Omental fat pad (tissue), 4 donors: ENCODE results near the gene DAD1. TPM values are rescaled to one million over a fixed set of nuclear protein-coding genes. Genes with fewer than 3 reads are reported as not detected.

Source experiments
- ATAC-seq: fragments of 150-250 bp; one replicate; pipeline ENCODE4 v1.9.1; 2016; ENCODE audit warnings: mild to moderate bottlenecking, moderate library complexity; ENCODE audit not compliant: low FRiP score
- DNase-seq: peaks from one replicate; pipeline ENCODE4 v3.0.0-alpha.2; 2019; ENCODE audit warnings: low spot score
- total RNA-seq, 4 donors: library from RNA; depleted of rRNA; stranded (reverse); fragments of >200 nt; gene quantifications; one replicate each; pipeline ENCODE4 v1.1.0, GENCODE V29; 2016
- TF ChIP-seq, protein P1 (sequence below), 3 donors: fragments of 450-650 bp; IDR thresholded peaks; one replicate each; pipeline ENCODE4 v1.5.1; 2016 to 2017; ENCODE audit warnings: antibody characterized with exemption in 3 of 3, mild to moderate bottlenecking in 3 of 3, moderate library complexity in 2 of 3

Gene DAD1
- total RNA-seq, 4 donors from 2014 or later = 156 to 272 (median 244) TPM

DNA sequence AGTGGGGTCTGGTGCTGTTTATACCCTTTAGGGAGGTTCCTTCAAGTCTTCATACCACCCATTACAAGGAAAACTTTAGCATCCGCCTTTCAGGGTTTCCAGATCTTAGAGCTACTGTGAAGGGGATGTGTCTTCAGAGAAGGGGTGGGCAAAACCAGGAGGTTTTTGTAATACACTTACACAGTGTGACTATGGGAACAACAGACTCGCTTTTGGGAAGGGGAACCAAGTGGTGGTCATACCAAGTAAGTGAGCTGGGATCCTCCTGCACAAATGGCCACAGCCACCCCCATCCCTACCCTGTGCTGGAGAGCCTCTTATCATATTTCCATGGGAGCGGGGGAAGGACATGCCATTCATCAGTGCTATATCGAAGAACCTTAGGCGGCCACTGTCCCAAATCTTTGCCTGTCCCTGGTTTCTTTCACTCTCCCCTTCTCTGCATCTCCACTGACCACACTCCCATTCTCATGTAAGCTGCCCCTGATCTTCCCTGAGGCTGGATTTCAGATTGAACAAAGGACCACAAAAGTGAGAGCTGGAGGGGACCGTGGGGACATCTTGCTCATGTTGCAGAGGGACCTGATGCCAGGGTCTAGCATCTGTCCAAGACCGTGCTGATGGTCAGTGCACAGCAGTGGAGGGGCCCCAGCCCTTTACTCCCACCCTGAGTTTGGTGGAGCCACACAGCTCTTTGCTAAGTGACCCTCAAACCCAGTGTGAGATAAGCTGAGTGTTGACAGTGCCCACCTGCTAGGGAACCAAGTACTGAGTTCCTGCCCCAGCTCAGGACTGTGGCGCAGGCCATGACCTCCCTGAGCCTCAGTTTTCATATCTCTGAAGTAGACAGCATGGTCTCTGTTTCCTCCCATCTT, 51.4 kb downstream of the DAD1 start:
- TF ChIP-seq, protein P1, sequence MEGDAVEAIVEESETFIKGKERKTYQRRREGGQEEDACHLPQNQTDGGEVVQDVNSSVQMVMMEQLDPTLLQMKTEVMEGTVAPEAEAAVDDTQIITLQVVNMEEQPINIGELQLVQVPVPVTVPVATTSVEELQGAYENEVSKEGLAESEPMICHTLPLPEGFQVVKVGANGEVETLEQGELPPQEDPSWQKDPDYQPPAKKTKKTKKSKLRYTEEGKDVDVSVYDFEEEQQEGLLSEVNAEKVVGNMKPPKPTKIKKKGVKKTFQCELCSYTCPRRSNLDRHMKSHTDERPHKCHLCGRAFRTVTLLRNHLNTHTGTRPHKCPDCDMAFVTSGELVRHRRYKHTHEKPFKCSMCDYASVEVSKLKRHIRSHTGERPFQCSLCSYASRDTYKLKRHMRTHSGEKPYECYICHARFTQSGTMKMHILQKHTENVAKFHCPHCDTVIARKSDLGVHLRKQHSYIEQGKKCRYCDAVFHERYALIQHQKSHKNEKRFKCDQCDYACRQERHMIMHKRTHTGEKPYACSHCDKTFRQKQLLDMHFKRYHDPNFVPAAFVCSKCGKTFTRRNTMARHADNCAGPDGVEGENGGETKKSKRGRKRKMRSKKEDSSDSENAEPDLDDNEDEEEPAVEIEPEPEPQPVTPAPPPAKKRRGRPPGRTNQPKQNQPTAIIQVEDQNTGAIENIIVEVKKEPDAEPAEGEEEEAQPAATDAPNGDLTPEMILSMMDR (IDR thresholded peaks at IDR 0.05) = no peak
- ATAC-seq (no peak), DNase-seq (no peak)

DNA sequence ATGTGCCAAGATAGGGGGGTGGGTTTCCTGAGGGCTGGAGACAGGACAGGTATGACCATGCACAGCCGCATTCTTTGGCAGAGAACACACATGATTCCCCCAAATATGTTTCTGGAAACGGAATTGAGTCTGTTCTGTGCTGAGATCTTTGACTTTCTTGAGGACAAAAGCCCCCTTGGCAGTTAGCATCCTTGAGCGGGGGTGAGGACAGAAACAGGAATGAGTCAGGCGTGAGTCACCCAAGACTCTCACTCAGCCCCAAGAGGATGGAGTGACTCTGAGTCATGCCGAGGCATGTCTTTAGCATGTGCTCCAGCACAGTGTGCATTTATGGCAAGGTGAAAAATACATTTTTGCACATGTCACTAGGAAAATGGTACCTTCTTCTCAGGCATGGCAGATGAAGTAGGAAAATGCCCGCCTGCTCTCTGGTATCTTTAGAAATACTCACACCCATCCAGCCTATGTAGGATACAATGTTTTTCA, 52.1 kb downstream of the DAD1 start:
- TF ChIP-seq, protein P1 (IDR thresholded peaks at IDR 0.05) = no peak
- DNase-seq = peak; percentile 67
- peak; percentile 97 for ATAC-seq

DNA sequence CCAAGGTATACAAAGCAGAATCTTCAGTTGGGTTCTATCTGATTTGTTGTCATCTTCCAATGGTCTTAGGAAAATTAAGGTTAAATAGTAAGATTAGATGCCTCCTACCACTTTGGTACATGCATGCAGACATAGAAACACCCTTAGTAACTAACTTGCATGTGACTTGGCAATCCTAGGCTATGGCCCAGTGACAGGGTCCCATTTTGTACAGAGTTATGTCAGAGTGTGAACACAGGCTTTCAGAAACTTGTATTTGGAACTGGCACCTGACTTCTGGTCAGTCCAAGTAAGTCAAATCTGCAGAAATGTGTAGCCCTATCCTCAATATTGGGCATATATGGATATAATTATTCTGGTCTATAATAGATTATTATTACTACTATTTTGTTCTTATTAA, 53.1 kb downstream of the DAD1 start:
- TF ChIP-seq, protein P1 (IDR thresholded peaks at IDR 0.05) = no peak
- ATAC-seq (no peak), DNase-seq (no peak)

DNA sequence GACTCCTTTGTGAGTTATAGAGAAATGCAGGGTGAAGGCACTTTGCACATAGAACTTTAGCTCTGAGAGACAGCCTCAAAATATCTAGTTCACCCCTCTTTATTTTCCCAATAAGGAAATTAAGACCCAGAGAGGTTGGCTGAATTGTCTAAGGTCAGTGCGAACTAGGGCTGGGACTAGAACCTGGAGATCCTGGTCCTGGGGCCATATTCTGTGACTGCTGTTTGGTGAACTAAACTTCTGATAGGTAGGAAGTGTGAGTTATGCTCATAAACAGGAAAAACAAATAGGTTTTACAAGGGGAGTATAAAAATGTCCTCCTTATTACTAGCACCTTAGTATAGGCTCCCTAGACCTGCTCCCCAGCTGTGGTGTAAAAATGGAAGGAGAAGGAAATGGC, 53.9 kb downstream of the DAD1 start:
- TF ChIP-seq, protein P1 (IDR thresholded peaks at IDR 0.05) = no peak

DNA sequence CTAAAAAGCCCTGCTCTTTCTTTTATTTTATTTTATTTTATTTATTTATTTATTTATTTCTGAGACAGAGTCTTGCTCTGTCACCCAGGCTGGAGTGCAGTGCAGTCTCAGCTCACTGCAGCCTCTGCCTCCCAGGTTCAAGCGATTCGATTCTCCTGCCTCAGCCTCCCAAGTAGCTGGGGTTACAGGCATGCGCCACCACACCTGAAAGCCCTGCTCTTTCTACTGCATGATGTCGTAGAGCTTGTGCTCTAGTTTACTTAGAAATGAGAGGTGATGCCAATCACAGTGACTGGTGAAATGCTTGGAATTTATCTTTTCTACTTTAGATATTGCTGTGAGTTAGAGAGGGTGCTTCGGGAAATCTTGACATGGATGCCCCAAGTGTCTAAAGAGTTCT, 54.5 kb downstream of the DAD1 start:
- TF ChIP-seq, protein P1 (IDR thresholded peaks at IDR 0.05) = no peak
- DNase-seq = no peak
- ATAC-seq = no peak

More for the DNA sequence above, 53.9 kb downstream of the DAD1 start:
- ATAC-seq (no peak), DNase-seq (no peak)

DNA sequence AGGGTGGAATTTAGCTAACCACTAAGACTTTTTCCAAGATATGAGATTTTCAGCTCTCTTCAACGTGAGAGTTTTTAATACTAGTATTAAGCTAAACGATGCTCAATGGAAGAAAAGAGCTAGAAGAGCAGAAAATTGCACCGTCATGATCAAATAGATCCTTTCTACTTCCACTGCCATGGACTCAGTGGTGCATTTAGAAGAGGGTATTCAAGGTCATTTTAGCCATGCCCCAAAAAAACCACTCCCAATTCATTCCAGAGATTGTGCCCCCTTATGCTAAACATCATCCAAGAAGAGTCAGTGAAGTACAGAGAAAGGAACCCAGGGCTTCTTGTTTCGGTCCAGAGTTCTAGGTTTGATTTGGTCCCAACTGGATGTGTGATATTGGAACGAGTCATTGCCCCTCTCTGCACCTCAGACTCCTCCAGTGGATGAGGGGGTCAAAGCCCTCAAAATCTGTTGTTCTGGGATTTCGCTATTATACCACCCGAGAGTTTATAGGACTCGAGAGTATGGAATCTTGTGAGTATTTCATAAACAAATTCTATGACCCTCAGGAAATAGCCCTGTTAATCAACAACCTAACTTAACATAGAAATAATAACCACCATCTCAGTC, 55.2 kb downstream of the DAD1 start:
- ATAC-seq (no peak), DNase-seq (no peak)
- TF ChIP-seq, protein P1 (IDR thresholded peaks at IDR 0.05) = no peak
